ENCODE data around the gene EEPD1.

- TF ChIP-seq CTCF (IDR thresholded peaks at IDR 0.05) (no peak), POLR2A (IDR thresholded peaks at IDR 0.05) (no peak)
Measured at GRCh38 chr7:36209814-36210183, 56.7 kb downstream of the EEPD1 start.
